PC-3 (cell line): ENCODE results near the gene CCDC185.

Experiments
- EZH2 ChIP-seq: fragments of 300-600 bp; sonication (generic); IDR thresholded peaks from one replicate; pipeline ENCODE4 v1.6.1; 2017; ENCODE audit warnings: antibody characterized with exemption, mild to moderate bottlenecking, low read length; ENCODE audit not compliant: unreplicated experiment
- TF ChIP-seq, protein P1 (sequence below): fragments of 300-600 bp; sonication (generic); conservative IDR thresholded peaks from 2 replicates; pipeline ENCODE4 v1.5.1; 2017; ENCODE audit warnings: antibody characterized with exemption, low read depth, mild to moderate bottlenecking, low read length

- TF ChIP-seq, protein P1, sequence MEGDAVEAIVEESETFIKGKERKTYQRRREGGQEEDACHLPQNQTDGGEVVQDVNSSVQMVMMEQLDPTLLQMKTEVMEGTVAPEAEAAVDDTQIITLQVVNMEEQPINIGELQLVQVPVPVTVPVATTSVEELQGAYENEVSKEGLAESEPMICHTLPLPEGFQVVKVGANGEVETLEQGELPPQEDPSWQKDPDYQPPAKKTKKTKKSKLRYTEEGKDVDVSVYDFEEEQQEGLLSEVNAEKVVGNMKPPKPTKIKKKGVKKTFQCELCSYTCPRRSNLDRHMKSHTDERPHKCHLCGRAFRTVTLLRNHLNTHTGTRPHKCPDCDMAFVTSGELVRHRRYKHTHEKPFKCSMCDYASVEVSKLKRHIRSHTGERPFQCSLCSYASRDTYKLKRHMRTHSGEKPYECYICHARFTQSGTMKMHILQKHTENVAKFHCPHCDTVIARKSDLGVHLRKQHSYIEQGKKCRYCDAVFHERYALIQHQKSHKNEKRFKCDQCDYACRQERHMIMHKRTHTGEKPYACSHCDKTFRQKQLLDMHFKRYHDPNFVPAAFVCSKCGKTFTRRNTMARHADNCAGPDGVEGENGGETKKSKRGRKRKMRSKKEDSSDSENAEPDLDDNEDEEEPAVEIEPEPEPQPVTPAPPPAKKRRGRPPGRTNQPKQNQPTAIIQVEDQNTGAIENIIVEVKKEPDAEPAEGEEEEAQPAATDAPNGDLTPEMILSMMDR, result peak; percentile 32; the same call in 1 of the 2 replicates
- no peak for TF ChIP-seq EZH2
Measured at GRCh38 chr1:223345720-223346119, 47.5 kb upstream of the CCDC185 start.
